IMR-90 (cell line): ENCODE results near the gene CFAP91.

Experiments
- CEBPB ChIP-seq: IDR thresholded peaks from 2 replicates; pipeline ENCODE4 v1.6.1; 2012; ENCODE audit warnings: low read depth, low read length, improper control_type of control experiment
- MAFK ChIP-seq: IDR thresholded peaks from 2 replicates; pipeline ENCODE4 v1.6.1; 2012; ENCODE audit warnings: low read depth, low read length, improper control_type of control experiment
- RAD21 ChIP-seq: IDR thresholded peaks from 2 replicates; pipeline ENCODE4 v1.6.1; 2012; ENCODE audit warnings: low read length, improper control_type of control experiment
- TF ChIP-seq, protein P1 (sequence below): conservative IDR thresholded peaks from 2 replicates; pipeline ENCODE4 v1.5.1; 2012; ENCODE audit warnings: mild to moderate bottlenecking, low read depth, low read length, improper control_type of control experiment
- TF ChIP-seq, protein P2 (sequence below): fragments of 150-350 bp; IDR thresholded peaks from 2 replicates; pipeline ENCODE4 v1.6.1; 2016; ENCODE audit warnings: low read depth, mild to moderate bottlenecking, low read length, moderate library complexity, borderline replicate concordance

DNA sequence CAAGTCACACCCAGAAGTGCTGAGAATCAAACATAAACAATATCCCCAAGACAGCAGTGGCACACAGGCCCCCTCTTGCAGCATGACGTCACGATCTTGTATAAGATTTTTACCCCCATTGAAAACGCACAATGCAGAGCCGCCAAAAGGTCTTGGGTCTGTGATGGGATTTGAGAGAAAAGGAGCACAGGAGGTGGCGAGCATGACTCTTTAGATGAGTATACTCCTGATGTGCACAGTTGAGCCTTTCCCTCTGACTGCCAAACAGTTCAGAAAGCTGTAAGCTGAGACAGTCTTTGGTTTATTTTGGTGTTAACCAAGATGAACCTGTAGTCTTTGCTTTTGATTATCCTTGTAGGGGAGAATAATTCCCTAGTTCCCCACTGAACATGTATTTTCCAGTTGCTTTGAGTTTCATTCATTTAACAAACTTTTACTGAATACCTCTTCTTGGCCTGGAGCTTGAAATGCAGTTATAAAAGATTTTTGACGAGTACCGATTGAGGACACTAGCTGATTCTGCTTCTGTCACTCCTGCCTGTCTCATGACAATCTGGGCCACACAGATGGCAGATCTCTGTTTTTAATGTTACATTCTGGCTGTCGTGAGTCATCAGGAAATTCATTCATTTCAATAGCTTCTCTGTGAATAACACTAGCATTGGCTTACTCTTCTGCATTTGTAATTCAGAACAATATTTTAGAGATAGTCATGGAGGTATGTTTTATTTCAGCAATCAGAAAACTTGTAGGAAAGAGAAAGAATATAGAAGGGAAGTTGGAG, 28.9 kb downstream of the CFAP91 start:
- TF ChIP-seq, protein P1, sequence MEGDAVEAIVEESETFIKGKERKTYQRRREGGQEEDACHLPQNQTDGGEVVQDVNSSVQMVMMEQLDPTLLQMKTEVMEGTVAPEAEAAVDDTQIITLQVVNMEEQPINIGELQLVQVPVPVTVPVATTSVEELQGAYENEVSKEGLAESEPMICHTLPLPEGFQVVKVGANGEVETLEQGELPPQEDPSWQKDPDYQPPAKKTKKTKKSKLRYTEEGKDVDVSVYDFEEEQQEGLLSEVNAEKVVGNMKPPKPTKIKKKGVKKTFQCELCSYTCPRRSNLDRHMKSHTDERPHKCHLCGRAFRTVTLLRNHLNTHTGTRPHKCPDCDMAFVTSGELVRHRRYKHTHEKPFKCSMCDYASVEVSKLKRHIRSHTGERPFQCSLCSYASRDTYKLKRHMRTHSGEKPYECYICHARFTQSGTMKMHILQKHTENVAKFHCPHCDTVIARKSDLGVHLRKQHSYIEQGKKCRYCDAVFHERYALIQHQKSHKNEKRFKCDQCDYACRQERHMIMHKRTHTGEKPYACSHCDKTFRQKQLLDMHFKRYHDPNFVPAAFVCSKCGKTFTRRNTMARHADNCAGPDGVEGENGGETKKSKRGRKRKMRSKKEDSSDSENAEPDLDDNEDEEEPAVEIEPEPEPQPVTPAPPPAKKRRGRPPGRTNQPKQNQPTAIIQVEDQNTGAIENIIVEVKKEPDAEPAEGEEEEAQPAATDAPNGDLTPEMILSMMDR, result no peak
- TF ChIP-seq, protein P2, sequence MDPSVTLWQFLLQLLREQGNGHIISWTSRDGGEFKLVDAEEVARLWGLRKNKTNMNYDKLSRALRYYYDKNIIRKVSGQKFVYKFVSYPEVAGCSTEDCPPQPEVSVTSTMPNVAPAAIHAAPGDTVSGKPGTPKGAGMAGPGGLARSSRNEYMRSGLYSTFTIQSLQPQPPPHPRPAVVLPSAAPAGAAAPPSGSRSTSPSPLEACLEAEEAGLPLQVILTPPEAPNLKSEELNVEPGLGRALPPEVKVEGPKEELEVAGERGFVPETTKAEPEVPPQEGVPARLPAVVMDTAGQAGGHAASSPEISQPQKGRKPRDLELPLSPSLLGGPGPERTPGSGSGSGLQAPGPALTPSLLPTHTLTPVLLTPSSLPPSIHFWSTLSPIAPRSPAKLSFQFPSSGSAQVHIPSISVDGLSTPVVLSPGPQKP, result no peak
- TF ChIP-seq CEBPB, result no peak
- TF ChIP-seq MAFK, result no peak
- TF ChIP-seq RAD21, result no peak
